Sigmoid colon (tissue), 7 donors: ENCODE results near the gene RLN3. TPM values are rescaled to one million over a fixed set of nuclear protein-coding genes. Genes with fewer than 3 reads are reported as not detected.

Experiments
- DNase-seq: peaks from one replicate; pipeline ENCODE4 v3.0.0-alpha.2; 2019
- H3K27ac ChIP-seq, 4 donors: fragments of 200-600 bp; sonication (generic); one replicate each; pipeline ENCODE4 v1.5.1; 2016 to 2019; ENCODE audit warnings: mild to moderate bottlenecking in 1 of 4
- H3K27me3 ChIP-seq, 3 donors: fragments of 200-600 bp; sonication (generic); one replicate each; pipeline ENCODE4 v1.5.1; 2019; ENCODE audit warnings: mild to moderate bottlenecking in 1 of 3
- H3K36me3 ChIP-seq, 4 donors: fragments of 200-600 bp; sonication (generic); one replicate each; pipeline ENCODE4 v1.5.1; 2016 to 2019
- H3K4me1 ChIP-seq, 4 donors: fragments of 200-600 bp; sonication (generic); one replicate each; pipeline ENCODE4 v1.5.1; 2017 to 2019
- H3K4me3 ChIP-seq, 4 donors: fragments of 200-600 bp; sonication (generic); one replicate each; pipeline ENCODE4 v1.5.1; 2017 to 2019; ENCODE audit warnings: mild to moderate bottlenecking in 2 of 4, moderate library complexity in 1 of 4
- H3K9me3 ChIP-seq, 4 donors: fragments of 200-600 bp in 3 of 4; sonication (generic) in 3 of 4; one replicate each; pipeline versions ENCODE4 v1.5.1 to v1.6.1; 2013 to 2019
- EP300 ChIP-seq, 4 donors: sonication (generic); formaldehyde crosslinking; IDR thresholded peaks; one replicate each; pipeline ENCODE4 v1.6.1; 2017; ENCODE audit warnings: antibody characterized with exemption in 4 of 4
- POLR2A ChIP-seq, 2 donors: fragments of 450-650 bp; IDR thresholded peaks; one replicate each; pipeline ENCODE4 v1.6.1; 2016; ENCODE audit warnings: antibody characterized with exemption in 2 of 2, mild to moderate bottlenecking in 2 of 2, moderate library complexity in 2 of 2
- POLR2AphosphoS5 ChIP-seq, 4 donors: sonication (generic); formaldehyde crosslinking; IDR thresholded peaks; one replicate each; pipeline ENCODE4 v1.6.1; 2017; ENCODE audit warnings: antibody characterized with exemption in 4 of 4
- WGBS, 2 donors: extraction: QIAGEN DNeasy Blood & Tissue Kit; methylation state at CpG; one replicate each; pipeline ENCODE4 v1.1.7; 2013; 5-methylcytosine and 5-hydroxymethylcytosine counted together
- intact Hi-C: fragments of 100-400 bp; cut with DNase I; formaldehyde crosslinking; loops from one replicate; pipeline ENCODE4 v1.15.1; 2023
- polyA plus RNA-seq, 3 donors: library from polyadenylated mRNA; stranded (reverse); fragments of 200-250 nt; gene quantifications; one replicate each; pipeline ENCODE4 v1.2.3, GENCODE V29; 2013
- total RNA-seq, 4 donors: library from RNA; depleted of rRNA; stranded (reverse); fragments of >200 nt; gene quantifications; one replicate each; pipeline ENCODE4 v1.1.0, GENCODE V29; 2016
- TF ChIP-seq, protein P1 (sequence below), 4 experiments: fragments of 450-650 bp in 3 of 4; fragments of 200-600 bp in 1 of 4; IDR thresholded peaks; one replicate each; pipeline ENCODE4 v1.5.1; 2016 to 2019; ENCODE audit warnings: antibody characterized with exemption in 4 of 4, mild to moderate bottlenecking in 3 of 4, moderate library complexity in 2 of 4
- donor health status: healthy with polysubstance abuse.
- donor health status: Bipolar disorder and iron deficiency.
- donor health status: healthy.

Gene RLN3
- total and polyA plus RNA-seq, 7 donors: 1.1 TPM; not detected in 6

DNA sequence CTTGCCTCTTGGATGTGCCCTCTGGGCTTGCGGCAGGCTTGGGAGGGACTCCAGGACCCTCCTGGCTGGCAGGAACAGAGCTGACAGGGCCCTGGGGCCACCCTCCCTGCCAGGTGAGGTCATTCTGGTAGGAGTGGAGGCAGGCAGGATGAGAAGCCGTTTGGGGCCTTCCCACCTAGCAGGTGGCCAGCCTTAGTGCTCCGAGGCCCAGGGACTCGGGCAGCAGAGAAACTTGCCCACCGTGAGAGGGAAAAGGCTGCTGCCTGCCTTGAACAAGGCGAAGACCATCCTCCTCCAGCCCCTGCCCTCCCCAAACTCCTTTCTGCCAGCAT is 30.4 kb upstream of the RLN3 start:
- WGBS, 2 donors: 91 to 92% methylated on average over 6 of the region's 6 CpGs
- Histone ChIP-seq H3K4me3 (no peak overlapping the region), H3K27me3 (no peaks in the 10 kb centered on the region), H3K27ac (no peak overlapping the region), H3K4me1 (peaks cover 0 to 2% (median 0%) of the 10 kb centered on the region in 4 donors), H3K9me3 (peaks cover 0 to 5% (median 1%) of the 10 kb centered on the region in 4 donors), H3K36me3 (peaks cover 0 to 14% (median 3%) of the 10 kb centered on the region in 4 donors)
- TF ChIP-seq POLR2AphosphoS5 (IDR thresholded peaks at IDR 0.05) (no peak), POLR2A (IDR thresholded peaks at IDR 0.05) (no peak), EP300 (IDR thresholded peaks at IDR 0.05) (no peak)
- TF ChIP-seq, protein P1, sequence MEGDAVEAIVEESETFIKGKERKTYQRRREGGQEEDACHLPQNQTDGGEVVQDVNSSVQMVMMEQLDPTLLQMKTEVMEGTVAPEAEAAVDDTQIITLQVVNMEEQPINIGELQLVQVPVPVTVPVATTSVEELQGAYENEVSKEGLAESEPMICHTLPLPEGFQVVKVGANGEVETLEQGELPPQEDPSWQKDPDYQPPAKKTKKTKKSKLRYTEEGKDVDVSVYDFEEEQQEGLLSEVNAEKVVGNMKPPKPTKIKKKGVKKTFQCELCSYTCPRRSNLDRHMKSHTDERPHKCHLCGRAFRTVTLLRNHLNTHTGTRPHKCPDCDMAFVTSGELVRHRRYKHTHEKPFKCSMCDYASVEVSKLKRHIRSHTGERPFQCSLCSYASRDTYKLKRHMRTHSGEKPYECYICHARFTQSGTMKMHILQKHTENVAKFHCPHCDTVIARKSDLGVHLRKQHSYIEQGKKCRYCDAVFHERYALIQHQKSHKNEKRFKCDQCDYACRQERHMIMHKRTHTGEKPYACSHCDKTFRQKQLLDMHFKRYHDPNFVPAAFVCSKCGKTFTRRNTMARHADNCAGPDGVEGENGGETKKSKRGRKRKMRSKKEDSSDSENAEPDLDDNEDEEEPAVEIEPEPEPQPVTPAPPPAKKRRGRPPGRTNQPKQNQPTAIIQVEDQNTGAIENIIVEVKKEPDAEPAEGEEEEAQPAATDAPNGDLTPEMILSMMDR (IDR thresholded peaks at IDR 0.05): no peak
- intact Hi-C loops: no loop called here
- DNase-seq: no peak

DNA sequence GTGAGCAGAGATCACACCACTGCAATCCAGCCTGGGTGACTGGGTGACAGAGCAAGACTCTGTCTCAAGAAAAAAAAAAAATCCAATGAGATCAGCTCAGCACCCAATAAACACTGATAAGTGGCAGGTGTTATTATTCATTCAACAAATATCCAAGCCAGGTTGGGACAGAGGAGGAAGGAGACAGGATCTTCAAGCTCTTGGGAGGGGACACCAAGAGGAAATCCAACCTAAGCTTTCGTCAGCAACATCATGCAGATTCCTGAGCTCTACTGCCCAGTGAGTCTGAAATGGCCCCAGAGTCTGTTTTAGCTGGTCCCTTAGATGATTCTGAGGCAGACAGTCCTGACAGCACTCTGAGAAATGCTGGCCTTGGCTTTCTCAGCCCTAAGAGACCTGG is 29.5 kb upstream of the RLN3 start:
- Histone ChIP-seq H3K27ac (no peak overlapping the region), H3K27me3 (no peaks in the 10 kb centered on the region), H3K4me1 (peaks cover 0 to 8% (median 2%) of the 10 kb centered on the region in 4 donors), H3K9me3 (peaks cover 0 to 5% (median 1%) of the 10 kb centered on the region in 4 donors), H3K36me3 (peaks cover 0 to 6% (median 3%) of the 10 kb centered on the region in 4 donors), H3K4me3 (no peak overlapping the region)
- no peak for DNase-seq
- 96 to 100% methylated on average over 1 of the region's 1 CpG for WGBS, 2 donors
- intact Hi-C loops: no loop called here
- TF ChIP-seq POLR2A (IDR thresholded peaks at IDR 0.05): no peak
- TF ChIP-seq, protein P1 (IDR thresholded peaks at IDR 0.05): no peak
- no peak for TF ChIP-seq POLR2AphosphoS5 (IDR thresholded peaks at IDR 0.05)
- no peak for TF ChIP-seq EP300 (IDR thresholded peaks at IDR 0.05)

DNA sequence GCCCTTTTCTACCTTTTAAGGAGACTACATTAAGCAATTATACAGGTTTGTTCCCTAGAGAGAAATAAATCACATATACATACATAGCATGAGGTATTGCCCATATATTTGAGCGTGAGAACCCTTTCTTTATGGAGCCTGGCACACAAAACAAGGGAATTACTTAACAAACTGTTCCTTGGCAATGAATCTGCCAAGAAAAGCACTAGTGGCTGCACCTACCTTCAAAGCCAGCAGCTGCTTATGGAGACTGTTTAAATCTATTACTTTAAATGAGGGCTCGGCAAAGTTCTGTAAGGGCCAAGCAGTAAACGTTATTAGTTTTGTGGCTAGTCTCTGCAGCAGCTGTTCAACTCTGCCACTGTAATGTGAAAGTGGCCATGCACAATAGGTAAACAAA is 28.9 kb upstream of the RLN3 start:
- Histone ChIP-seq H3K36me3 (peaks cover 0 to 6% (median 3%) of the 10 kb centered on the region in 4 donors), H3K27me3 (no peaks in the 10 kb centered on the region), H3K27ac (no peak overlapping the region), H3K4me3 (no peak overlapping the region), H3K9me3 (peaks cover 0 to 5% (median 1%) of the 10 kb centered on the region in 4 donors), H3K4me1 (peaks cover 0 to 13% (median 6%) of the 10 kb centered on the region in 4 donors)
- 96 to 97% methylated on average over 3 of the region's 3 CpGs for WGBS, 2 donors
- no peak for TF ChIP-seq POLR2A (IDR thresholded peaks at IDR 0.05)
- no peak for TF ChIP-seq EP300 (IDR thresholded peaks at IDR 0.05)
- no peak for TF ChIP-seq POLR2AphosphoS5 (IDR thresholded peaks at IDR 0.05)
- TF ChIP-seq, protein P1 (IDR thresholded peaks at IDR 0.05): no peak
- no peak for DNase-seq
- intact Hi-C loops: no loop called here

DNA sequence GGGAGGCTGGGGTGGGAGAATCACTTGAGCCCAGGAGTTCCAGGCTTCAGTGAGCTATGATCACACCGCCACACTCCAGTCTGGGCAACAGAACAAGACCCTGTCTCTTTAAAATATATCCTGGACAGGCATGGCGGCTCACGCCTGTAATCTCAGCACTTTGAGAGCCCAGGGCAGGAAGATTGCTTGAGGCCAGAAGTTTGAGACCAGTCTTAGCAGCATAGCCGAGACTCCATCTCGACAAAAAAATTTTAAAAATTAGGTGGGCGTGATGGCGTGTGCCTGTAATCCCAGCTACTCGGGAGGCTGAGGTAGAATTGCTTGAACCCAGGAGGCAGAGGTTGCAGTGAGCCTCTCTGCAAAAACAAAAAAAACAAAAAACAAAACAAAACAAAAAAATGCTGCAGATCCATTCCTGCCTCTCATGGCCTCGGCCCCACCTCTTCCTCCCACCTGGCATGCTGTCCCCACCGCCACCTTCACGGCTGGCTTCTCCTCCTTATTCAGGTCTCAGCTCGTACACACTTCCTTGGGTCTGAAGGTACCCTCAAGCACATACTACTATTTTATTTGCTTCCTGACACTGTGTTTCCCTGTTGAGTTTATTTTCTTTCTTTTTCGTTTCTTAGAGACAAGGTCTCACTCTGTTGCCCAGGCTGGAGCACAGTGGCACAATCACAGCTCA is 27.1 kb upstream of the RLN3 start:
- Histone ChIP-seq H3K4me3 (no peak overlapping the region), H3K36me3 (peaks cover 0 to 6% (median 3%) of the 10 kb centered on the region in 4 donors), H3K27me3 (no peaks in the 10 kb centered on the region), H3K4me1 (peaks cover 0 to 26% (median 21%) of the 10 kb centered on the region in 4 donors), H3K27ac (no peak overlapping the region), H3K9me3 (peaks cover 0 to 5% (median 1%) of the 10 kb centered on the region in 4 donors)
- intact Hi-C loops: loop anchor here (10.0 kb wide), 1 partner anchor 206 kb away; the partner anchor contains the start of gene ZSWIM4
- WGBS, 2 donors: 78 to 87% methylated on average over 13 of the region's 13 CpGs
- no peak for DNase-seq
- no peak for TF ChIP-seq POLR2AphosphoS5 (IDR thresholded peaks at IDR 0.05)

DNA sequence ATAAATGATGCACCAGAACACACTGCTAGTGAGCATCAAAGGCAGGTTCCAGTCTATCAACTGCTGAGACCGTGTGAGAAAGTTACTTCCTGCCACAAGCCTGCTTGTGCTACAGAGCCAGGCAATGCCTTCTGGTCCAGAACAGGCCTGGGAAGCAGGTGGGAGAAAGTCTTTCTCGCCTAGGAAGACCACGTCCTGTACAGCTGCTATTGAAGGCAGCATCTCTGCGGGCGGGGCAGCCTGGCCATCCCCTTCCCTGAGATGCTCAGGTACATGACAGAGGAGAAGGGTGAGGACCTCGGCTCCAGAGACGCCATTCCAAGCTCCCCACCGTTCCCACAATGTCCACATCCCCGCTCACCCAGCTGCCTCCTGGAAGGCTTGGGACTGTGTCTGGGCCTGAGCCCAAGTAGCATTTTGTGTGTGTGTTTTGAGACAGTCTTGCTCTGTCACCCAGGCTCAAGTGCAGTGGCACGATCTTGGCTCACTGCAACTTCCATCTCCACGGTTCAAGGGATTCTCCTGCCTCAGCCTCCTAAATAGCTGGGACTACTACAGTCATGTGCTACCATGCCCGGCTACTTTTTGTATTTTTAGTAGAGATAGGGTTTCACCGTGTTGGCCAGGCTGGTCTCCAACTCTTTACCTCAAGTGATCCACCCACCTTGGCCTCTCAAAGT is 25.2 kb upstream of the RLN3 start:
- H3K4me1 ChIP-seq: peaks cover 0 to 30% (median 24%) of the 10 kb centered on the region in 4 donors
- H3K27ac ChIP-seq: peak overlapping the region; percentile 98 to 100 (median 99)
- peaks cover 0 to 6% (median 0%) of the 10 kb centered on the region in 4 donors for H3K36me3 ChIP-seq
- H3K4me3 ChIP-seq: no peak overlapping the region
- TF ChIP-seq POLR2A (IDR thresholded peaks at IDR 0.05) (no peak), POLR2AphosphoS5 (IDR thresholded peaks at IDR 0.05) (no peak), EP300 (IDR thresholded peaks at IDR 0.05) (no peak)
- TF ChIP-seq, protein P1 (IDR thresholded peaks at IDR 0.05): no peak
- intact Hi-C loops: loop anchor here (10.0 kb wide), 1 partner anchor 208 kb away; the partner anchor contains the start of gene ZSWIM4
- no peaks in the 10 kb centered on the region for H3K27me3 ChIP-seq
- DNase-seq: no peak
- peaks cover 0 to 5% (median 1%) of the 10 kb centered on the region in 4 donors for H3K9me3 ChIP-seq
- 57 to 75% methylated on average over 13 of the region's 13 CpGs for WGBS, 2 donors
